Transverse colon (tissue), 4 donors: ENCODE data around the gene PLEKHA1. TPM values are rescaled to one million over a fixed set of nuclear protein-coding genes. Genes with fewer than 3 reads are reported as not detected.
A peak's percentile ranks its signal among the peaks of the same experiment; 100 is the strongest.

Source experiments
- DNase-seq: peaks from one replicate; pipeline ENCODE4 v3.0.0-alpha.2; 2019
- H3K27ac ChIP-seq, 4 donors: fragments of 200-600 bp; sonication (generic); 2 replicates each; pipeline ENCODE4 v1.5.1; 2016 to 2018; ENCODE audit warnings: inconsistent platforms in 4 of 4
- H3K27me3 ChIP-seq: fragments of 200-600 bp; sonication (generic); 2 replicates; pipeline ENCODE4 v1.5.1; 2017; ENCODE audit warnings: inconsistent platforms
- H3K36me3 ChIP-seq, 4 donors: fragments of 200-600 bp; sonication (generic); 2 replicates each; pipeline ENCODE4 v1.5.1; 2017 to 2019; ENCODE audit warnings: inconsistent platforms in 4 of 4
- H3K4me1 ChIP-seq, 4 donors: fragments of 200-600 bp; sonication (generic); 2 replicates each; pipeline ENCODE4 v1.5.1; 2017 to 2020; ENCODE audit warnings: inconsistent platforms in 4 of 4
- H3K4me3 ChIP-seq, 4 donors: fragments of 200-600 bp; sonication (generic); 1 replicate in 1 of 4; 2 replicates in 3 of 4; pipeline versions ENCODE4 v1.5.1 to v1.6.1; 2017 to 2019; ENCODE audit warnings: inconsistent platforms in 4 of 4
- H3K9me3 ChIP-seq, 2 donors: fragments of 200-600 bp; sonication (generic); 2 replicates each; pipeline ENCODE4 v1.5.1; 2017 to 2019; ENCODE audit warnings: inconsistent platforms in 2 of 2
- EP300 ChIP-seq: sonication (generic); formaldehyde crosslinking; IDR thresholded peaks from one replicate; pipeline ENCODE4 v1.6.1; 2017; ENCODE audit warnings: antibody characterized with exemption, low read depth
- POLR2A ChIP-seq: fragments of 450-650 bp; IDR thresholded peaks from one replicate; pipeline ENCODE4 v1.6.1; 2016; ENCODE audit warnings: antibody characterized with exemption, mild to moderate bottlenecking, moderate library complexity
- POLR2AphosphoS5 ChIP-seq, 3 donors: sonication (generic); formaldehyde crosslinking; IDR thresholded peaks; one replicate each; pipeline ENCODE4 v1.6.1; 2016; ENCODE audit warnings: antibody characterized with exemption in 3 of 3
- WGBS, 2 donors: methylation state at CpG; one replicate each; pipeline ENCODE4 v1.1.5; 2018; ENCODE audit warnings: low coverage in 1 of 2; 5-methylcytosine and 5-hydroxymethylcytosine counted together
- in situ Hi-C, 4 donors: fragments of 200-750 bp; cut with MboI; loops; one replicate each; pipeline versions ENCODE4 v1.15.0 to v1.15.1; 2017; ENCODE audit warnings: low sequenced_read_pairs in 3 of 4, low pct_ligation_motif_present in 1 of 4, low pct_unique_long_range_greater_than_20kb in 1 of 4
- intact Hi-C: fragments of 100-400 bp; cut with DNase I; formaldehyde crosslinking; loops from one replicate; pipeline ENCODE4 v1.15.1; 2023; ENCODE audit warnings: low total_unique reads
- total RNA-seq, 4 donors: library from RNA; depleted of rRNA; stranded (reverse); fragments of >200 nt; gene quantifications; one replicate each; pipeline ENCODE4 v1.1.0, GENCODE V29; 2016
- TF ChIP-seq, protein P1 (sequence below), 5 experiments: fragments of 200-600 bp in 3 of 5; fragments of 450-650 bp in 2 of 5; sonication (generic) in 3 of 5; IDR thresholded peaks; 1 replicate in 2 of 5; 2 replicates in 3 of 5; pipeline ENCODE4 v1.5.1; 2016 to 2017; ENCODE audit warnings: antibody characterized with exemption in 5 of 5, inconsistent platforms in 3 of 5, mild to moderate bottlenecking in 2 of 5, moderate library complexity in 1 of 5

The PLEKHA1 gene
- total RNA-seq, 4 donors from 2014 or later: 10.7 to 40.3 (median 28.9) TPM

DNA sequence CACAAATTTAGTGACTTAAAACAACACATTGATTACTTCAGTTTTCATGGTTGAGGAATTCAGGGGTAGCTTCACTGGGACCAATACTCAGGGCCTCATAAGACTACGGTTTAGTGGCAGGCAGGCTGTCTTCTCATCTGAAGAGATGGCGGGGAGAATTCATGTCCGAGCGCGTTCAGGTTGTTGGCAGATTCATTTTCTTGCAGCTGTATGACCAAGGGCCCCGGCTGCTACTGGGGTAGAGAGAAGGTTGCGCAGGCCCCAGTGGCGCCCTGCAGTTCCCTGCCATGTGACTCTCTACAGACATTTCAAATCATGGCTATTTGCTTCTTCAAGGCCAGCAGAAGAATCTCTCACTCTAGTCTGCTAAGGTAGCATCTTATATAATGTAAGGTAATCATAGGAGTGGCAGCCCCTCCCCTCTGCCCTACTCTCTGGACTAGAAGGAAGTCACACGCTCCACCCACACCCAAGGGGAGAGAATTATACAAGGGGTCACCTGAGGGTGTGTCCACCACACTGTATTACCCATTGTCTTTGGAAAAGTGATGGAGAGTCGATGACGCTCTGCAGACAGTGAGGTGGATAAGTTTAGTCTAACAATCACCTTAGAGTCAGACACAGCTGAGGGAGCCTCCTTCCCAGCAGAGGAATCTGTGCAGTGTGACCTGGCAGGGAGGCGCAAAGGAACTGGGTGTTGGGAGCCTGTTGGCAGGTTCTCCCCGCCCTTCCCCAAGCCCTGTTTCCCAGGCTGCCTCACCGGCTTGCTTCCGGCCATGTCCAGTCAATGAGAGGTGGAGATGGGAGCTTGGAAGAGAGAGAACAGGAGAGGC lies 35.7 kb upstream of the PLEKHA1 start:
- no peak overlapping the region for H3K4me3 ChIP-seq
- no peaks in the 10 kb centered on the region for H3K9me3 ChIP-seq
- in situ Hi-C loops (no loop called here), intact Hi-C loops (no loop called here)
- H3K27me3 ChIP-seq: no peaks in the 10 kb centered on the region
- H3K36me3 ChIP-seq: no peaks in the 10 kb centered on the region
- peak overlapping the region; percentile 35 to 58 (median 44) for H3K27ac ChIP-seq
- DNase-seq: peak; percentile 61
- TF ChIP-seq POLR2A: no peak
- TF ChIP-seq POLR2AphosphoS5 (IDR thresholded peaks at IDR 0.05): peak in 1 of 3 donors; percentile 18
- TF ChIP-seq, protein P1, sequence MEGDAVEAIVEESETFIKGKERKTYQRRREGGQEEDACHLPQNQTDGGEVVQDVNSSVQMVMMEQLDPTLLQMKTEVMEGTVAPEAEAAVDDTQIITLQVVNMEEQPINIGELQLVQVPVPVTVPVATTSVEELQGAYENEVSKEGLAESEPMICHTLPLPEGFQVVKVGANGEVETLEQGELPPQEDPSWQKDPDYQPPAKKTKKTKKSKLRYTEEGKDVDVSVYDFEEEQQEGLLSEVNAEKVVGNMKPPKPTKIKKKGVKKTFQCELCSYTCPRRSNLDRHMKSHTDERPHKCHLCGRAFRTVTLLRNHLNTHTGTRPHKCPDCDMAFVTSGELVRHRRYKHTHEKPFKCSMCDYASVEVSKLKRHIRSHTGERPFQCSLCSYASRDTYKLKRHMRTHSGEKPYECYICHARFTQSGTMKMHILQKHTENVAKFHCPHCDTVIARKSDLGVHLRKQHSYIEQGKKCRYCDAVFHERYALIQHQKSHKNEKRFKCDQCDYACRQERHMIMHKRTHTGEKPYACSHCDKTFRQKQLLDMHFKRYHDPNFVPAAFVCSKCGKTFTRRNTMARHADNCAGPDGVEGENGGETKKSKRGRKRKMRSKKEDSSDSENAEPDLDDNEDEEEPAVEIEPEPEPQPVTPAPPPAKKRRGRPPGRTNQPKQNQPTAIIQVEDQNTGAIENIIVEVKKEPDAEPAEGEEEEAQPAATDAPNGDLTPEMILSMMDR (IDR thresholded peaks at IDR 0.05): no peak
- no peak for TF ChIP-seq EP300
- H3K4me1 ChIP-seq: peaks cover 0 to 17% (median 14%) of the 10 kb centered on the region in 4 donors
- 70 to 80% methylated on average over 2 to 15 of the region's 15 CpGs for WGBS, 2 donors

DNA sequence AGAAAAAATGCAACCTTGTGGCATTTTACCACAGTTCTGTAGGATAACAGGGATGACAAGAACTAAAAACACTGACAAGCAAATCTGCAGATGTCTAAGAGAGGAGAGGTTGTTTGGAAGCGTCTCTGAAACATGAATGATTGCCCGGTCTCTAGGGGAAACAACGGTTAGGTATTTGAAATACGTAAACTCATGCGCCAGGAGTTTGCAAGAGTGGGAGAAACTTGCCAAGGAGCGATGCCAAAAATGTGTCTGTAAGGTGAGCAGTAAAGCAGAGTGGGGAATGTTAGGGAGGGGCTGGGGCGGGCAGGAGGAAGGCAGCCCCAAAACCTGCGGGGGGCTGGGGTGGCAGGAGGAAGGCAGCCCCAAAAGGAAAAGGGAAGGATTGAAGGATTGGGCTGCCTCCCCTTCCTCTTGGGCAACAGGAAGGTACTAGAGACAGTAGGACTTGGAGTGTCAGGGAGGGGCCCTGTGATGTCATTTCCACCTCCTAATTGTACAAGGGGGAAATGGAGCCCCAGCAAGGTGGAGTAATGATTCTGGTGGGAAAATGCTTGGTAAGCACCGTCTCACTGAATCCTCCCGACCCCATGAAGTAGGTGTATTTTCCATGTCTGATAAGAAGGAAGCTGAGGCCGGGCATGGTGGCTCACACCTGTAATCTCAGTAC lies 33.2 kb upstream of the PLEKHA1 start:
- TF ChIP-seq EP300 (no peak), POLR2A (no peak), POLR2AphosphoS5 (IDR thresholded peaks at IDR 0.05) (no peak)
- TF ChIP-seq, protein P1 (IDR thresholded peaks at IDR 0.05): no peak
- no peak for DNase-seq
- in situ Hi-C loops: loop anchor here in 2 of 4 donors (10.0 kb wide), 1 partner anchor 94 kb away; no protein-coding TSS in a partner anchor
- intact Hi-C loops: loop anchor here (5.0 kb wide), 1 partner anchor 96 kb away; no protein-coding TSS in a partner anchor
- Histone ChIP-seq H3K27me3 (no peaks in the 10 kb centered on the region), H3K27ac (peak overlapping the region in 3 of 4 donors; percentile 50 to 51 (median 50)), H3K9me3 (no peaks in the 10 kb centered on the region), H3K4me3 (no peak overlapping the region), H3K4me1 (peaks cover 0 to 25% (median 20%) of the 10 kb centered on the region in 4 donors), H3K36me3 (no peaks in the 10 kb centered on the region)
- 81 to 84% methylated on average over 6 to 11 of the region's 11 CpGs for WGBS, 2 donors

GRCh38 chr10:122342293-122343134 lies 32.0 kb upstream of the PLEKHA1 start:
- Histone ChIP-seq H3K36me3 (no peaks in the 10 kb centered on the region), H3K9me3 (no peaks in the 10 kb centered on the region), H3K27me3 (no peaks in the 10 kb centered on the region), H3K4me1 (peaks cover 0 to 25% (median 20%) of the 10 kb centered on the region in 4 donors), H3K4me3 (no peak overlapping the region), H3K27ac (peak overlapping the region in 3 of 4 donors; percentile 50 to 51 (median 50))
- peak; percentile 19 for DNase-seq
- intact Hi-C loops: loop anchor here (5.0 kb wide), 1 partner anchor 95 kb away; no protein-coding TSS in a partner anchor
- TF ChIP-seq, protein P1 (IDR thresholded peaks at IDR 0.05): peak; percentile 62 to 78 (median 64)
- TF ChIP-seq POLR2AphosphoS5 (IDR thresholded peaks at IDR 0.05): no peak
- in situ Hi-C loops: loop anchor here in 2 of 4 donors (10.0 kb wide), 1 partner anchor 92 kb away; no protein-coding TSS in a partner anchor
- 26 to 51% methylated on average over 4 to 8 of the region's 8 CpGs for WGBS, 2 donors
